A549 treated with AZD9567 at 1 μM for 4 hours (cell line): ENCODE measurements around the gene CLEC18B. TPM values are rescaled to one million over a fixed set of nuclear protein-coding genes. Genes with fewer than 3 reads are reported as not detected.

Experiments
- total RNA-seq: library from RNA; stranded (reverse); fragments of 200-300 nt; extraction: Qiagen RNA extraction; gene quantifications from 5 replicates; pipeline ENCODE4 v1.2.3, GENCODE V29; 2022; ENCODE audit not compliant: insufficient read depth

Gene CLEC18B
- 0.29 to 0.46 TPM (median 0.37 TPM) in 4 of 5 replicates, not detected in the other for total RNA-seq

GRCh38 chr16:74420612-74421481, at the start of gene CLEC18B:
Gene CLEC18B, minus strand, starts transcription at chr16:74421478. Its CDS starts 208 bp downstream, at chr16:74421270.

Other genes with a start within 250 kb of the CLEC18B start
- gene PSMD7, start 124.7 kb downstream of the CLEC18B start, total RNA-seq = 132 to 244 TPM (median 136 TPM) in 5 replicates
- 0.26 to 0.78 TPM (median 0.27 TPM) in 4 of 5 replicates, not detected in the other for gene NPIPB15, start 45.2 kb downstream of the CLEC18B start, total RNA-seq
- gene GLG1, start 185.6 kb upstream of the CLEC18B start, total RNA-seq = 45.6 to 49.9 TPM (median 48.9 TPM) in 5 replicates
- gene RFWD3, start 245.4 kb upstream of the CLEC18B start, total RNA-seq = 34.6 to 39.6 TPM (median 37.0 TPM) in 5 replicates